ENCODE results near the gene PTBP1.

Gene PTBP1

DNA sequence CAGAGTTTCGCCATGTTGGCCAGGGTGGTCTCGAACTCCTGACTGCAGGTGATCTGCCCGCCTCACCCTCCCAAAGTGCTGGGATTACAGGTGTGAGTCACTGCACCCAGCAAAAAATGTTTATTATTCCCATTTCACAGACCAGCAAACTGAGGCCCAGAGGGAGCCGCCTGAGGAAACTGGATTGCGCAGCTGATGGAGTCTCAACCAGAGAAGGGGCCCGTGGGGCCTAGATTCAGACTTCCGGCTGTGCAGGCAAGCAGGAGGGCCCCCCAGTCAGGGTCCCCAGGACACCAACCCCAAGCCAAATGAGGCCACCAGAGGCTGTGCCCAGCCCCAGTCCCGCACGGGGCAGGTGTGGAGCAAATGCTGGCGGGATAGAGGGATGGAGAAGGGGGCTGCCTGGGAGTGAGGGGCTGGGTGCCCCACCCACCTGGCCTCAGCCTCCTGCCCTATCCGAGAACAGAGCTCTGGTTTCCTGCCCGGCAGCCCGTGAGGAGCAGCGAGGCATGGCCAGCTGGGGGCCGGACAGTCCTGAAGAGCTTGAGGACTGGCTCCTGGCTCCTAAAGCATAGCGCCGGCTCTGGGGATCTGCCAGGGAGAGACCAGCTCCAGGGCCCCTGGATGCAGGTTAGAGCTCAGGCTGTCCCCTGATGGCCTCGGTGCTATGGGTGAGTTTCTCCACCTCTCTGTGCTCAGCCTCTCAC is 24.4 kb upstream of the PTBP1 start:
- DNase-seq: no peak

DNA sequence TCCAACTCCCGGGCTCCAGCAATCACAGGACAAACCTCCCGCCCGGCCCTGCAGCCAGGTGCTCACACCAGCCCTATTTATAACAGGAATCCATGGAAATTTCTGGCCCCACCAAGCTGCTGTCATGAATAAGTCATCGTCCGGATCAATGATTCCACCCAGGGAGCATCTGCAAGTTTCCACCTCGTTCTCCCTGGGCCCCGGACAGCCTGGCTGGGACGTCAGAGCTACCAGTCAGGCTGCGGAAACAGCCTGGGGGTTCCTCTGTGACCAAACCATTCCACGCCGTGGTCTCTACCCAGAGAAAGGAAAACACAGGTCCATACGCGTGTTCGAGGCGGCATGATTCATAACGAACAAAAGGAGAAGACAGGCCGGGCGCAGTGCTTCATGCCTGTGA is 20.7 kb upstream of the PTBP1 start:
- DNase-seq: no peak

DNA sequence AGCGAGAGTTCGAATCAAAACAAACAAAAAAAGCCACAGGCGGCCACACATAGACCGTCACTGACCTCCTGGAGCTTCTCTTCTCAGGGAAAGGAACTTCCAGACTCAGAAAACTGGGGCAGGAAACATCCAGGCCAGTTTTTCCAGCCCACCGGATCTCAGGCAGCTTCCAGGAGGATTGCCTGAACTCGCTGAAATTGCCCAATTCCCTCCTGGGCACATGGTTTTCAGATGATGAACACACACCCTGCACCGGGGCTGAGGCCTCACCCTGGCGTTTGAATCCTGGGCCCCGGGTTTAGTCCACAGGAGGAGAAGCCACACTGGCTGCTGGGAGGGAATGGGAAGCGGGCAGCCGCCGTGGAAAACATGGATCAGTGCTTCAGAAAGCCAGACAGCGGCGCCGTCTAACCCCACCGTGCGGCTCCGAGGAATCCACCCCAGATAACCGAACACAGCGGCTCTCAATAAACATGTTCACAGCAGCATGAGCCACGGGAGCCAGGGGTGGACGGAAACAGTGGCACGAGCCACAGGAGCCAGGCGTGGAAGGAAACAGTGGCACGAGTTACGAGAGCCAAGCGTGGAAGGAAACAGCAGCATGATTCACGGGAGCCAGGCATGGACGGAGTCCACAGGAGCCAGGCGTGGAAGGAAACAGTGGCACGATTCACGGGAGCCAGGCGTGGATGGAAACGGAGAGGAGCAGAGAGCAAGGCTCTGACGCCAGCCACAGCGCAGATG is 18.2 kb upstream of the PTBP1 start:
- DNase-seq: no peak

DNA sequence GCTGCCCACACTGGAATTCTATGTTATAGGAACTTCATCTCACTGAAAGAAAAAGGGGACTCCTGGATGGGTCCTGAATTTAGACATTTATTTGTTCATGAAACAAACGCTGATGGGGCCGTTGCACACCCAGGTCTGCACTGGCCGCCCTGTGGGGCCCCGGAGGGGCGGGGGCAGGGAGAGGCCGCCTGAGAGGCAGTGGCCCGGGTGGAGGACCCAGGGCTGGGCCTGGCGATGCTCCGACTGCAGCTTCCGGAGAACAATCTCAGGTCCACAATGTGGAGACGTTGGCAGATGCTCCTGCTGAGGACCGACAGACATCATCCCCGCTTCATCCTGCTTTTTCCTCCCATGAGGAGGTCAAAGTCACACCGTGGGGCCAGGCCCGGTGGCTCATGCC is 16.3 kb upstream of the PTBP1 start:
- DNase-seq: no peak

DNA sequence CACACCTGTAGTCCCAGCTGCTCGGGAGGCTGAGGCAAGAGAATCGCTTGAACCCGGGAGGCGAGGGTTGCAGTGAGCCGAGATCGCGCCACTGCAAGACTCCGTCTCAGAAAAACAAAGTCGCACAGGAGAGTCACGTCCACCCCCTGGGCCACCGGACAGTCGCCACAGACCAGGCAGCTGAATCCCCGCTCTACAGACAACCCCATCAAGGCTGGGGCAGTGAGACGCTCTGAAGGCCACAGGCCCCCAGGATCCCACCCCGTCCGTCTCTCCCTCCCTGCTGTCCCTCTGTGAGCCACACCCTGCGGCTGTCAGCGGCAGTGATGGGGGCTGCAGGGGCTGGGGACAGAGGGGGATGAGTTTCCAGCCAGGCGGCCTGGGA is 15.5 kb upstream of the PTBP1 start:
- DNase-seq: no peak

DNA sequence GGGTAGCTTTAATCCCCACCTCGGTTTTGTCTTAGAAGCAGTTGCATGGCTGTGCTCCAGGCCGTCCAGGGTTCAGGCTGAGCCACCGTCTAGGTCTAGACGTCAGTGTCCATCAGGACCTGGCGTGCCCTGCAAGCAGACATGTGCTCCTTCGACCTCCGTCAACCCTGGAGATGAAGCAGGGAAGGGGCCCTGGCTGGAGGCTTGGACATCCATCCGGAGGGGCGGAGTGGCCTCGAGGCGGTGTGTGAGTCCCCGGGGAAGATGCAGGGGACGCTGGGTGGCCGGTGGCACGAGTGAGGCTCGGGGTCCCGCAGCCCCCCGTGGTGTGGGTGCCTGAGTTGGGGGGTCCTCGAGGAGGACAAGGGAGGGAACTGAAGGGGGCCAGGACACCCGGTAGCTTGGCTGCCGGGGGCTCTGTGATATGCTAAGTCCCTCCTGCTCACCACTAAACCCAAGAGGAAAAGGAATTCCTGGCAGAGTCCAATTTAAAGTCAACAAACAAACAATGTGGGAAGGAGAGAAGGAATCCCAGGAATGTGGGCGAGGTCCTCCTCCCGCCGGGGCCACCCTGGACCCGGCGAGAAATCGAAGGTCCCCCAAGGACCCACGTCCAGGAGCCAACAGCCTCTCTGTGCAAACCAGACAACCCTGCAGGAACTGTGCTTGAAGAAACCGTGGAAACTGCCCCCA is 14.9 kb upstream of the PTBP1 start:
- DNase-seq: no peak

DNA sequence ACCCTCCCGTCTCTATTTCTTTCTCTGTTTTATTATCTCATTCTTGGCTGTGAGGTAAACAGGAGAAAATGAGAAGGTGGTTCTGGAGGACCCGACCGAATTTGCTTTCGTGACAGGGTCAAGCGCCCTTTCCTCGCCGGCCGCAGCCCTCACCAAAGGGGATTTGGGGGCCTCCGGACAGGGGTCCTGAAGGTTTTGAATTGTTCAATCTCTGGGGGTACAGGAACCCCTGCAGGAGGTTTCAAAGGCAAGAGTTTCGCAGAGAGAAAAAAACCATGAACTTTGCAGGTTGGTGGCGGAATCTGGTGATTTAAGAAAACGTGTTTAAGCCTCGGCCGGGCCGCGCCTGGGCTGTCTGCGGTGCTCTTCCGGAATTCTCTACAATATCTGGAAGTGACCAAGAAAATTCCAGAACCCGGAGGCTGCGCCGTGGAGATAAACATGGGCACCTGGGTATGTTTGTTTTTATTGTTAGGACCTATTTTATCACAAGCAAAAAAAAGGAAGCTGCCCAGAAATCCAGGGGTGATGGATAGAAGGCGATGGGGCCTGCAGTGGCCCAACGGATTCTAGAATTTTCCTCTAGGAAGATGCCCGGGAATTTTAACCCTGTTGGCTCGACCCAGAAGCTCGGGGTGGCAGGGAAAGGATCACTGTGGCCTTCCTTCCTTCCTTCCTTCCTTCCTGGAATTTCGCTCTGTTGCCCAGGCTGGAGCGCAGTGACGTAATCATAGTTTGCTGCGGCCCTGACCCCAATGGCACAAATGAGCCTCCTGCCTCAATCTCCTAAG is 14.2 kb upstream of the PTBP1 start:
- no peak for DNase-seq

DNA sequence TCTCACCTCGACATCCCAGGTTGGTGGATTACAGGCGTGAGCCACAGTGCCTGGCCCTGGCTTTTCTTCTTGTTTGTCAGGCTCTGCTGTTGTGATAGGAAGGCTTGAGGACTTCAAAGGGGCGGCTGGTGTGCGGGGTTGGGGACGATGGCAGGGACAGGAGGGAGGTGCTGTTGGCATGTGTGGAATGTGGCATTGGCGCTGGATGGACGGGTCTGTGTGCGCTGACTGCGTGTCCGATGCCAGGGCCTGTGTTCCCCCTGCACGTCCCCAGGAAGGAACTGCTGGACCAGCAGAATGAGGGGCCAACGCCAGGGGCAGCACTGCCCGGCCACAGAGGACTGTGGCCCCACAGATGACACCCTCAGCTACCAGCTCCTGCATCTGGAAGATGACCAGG is 12.7 kb upstream of the PTBP1 start:
- DNase-seq: no peak

DNA sequence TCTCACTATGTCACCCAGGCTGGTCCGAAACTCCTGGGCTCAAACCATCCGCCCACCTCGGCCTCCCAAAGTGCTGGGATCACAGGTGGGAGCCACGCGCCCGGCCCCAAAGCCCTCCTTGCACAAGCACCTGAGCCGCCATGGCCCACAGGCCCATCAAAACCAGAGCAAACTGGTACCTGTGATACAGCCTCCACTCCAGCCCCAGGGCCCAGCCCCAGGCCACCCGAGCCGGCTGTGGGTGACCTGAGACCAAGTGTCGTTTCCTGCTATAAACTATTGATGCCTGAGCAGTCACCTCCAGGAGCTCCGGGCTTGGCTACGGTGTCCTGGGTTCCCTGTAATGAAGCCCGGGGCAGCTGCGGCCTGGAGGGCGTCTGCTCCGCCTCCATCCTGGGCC is 9.7 kb upstream of the PTBP1 start:
- DNase-seq: no peak

DNA sequence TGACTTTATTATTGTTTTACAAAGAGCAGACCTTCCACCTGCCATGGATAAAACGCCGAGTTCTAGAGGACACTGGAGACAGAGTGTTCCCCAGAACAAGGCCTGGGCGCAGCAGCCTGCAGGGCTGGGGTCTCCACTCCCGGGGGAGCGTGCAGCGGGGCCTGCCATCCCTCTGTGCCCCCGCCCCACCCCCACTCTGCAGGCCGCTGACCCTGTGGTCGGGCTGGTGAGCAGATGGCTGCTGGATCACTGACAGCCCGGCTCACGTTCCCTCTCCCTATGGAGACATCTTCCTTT is 8.6 kb upstream of the PTBP1 start:
- no peak for DNase-seq

DNA sequence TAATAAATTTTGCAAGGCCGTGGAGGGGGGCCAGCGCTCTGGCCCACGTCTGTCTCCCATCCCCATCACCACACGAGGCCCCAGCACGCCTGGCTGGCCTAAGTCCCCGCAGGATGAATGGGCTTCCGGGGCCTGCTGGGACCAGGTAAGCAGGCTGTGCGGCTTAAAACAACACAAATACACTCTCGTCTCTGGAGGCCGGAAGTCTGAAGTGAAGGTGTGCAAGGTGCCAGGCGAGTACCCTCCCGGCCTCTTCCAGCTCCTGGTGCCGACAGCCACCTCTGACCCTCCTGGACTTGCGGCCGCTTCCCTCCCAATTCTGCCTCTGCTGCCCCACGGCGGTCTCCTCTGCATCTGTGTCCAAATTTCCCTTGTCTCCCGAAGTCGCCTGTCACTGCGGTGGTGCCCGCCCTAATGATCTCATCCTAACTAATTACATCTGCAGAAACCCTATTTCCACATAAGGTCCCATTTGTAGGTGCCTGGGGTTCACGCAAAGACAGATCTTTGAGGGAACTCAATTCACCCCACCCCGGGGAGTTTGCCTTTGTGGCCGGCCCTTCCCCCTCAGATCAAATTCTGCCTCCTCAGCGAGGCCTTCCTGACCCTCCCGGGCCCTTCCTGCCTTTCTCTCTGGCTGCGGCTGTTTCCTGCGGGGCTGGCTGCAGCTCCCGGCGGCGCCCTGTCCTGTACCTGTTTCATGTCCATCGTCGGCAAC is 8.1 kb upstream of the PTBP1 start:
- DNase-seq: no peak

DNA sequence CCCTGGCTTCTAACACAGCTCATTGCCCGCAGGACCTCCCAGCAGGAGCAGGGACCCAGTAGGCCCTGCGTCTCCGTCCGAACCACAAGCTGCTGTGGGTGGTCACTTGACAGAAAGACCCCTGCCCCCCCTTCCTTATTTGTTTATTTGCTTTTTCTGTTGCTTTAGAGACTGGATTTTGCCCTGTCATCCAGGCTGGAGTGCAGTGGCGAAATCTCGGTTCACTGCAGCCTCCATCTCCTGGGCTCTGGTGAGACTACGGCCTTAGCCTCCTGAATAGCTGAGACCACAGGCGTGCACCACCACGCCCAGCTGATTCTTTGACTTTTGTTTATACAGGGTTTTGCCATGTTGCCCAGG is 7.6 kb upstream of the PTBP1 start:
- no peak for DNase-seq

DNA sequence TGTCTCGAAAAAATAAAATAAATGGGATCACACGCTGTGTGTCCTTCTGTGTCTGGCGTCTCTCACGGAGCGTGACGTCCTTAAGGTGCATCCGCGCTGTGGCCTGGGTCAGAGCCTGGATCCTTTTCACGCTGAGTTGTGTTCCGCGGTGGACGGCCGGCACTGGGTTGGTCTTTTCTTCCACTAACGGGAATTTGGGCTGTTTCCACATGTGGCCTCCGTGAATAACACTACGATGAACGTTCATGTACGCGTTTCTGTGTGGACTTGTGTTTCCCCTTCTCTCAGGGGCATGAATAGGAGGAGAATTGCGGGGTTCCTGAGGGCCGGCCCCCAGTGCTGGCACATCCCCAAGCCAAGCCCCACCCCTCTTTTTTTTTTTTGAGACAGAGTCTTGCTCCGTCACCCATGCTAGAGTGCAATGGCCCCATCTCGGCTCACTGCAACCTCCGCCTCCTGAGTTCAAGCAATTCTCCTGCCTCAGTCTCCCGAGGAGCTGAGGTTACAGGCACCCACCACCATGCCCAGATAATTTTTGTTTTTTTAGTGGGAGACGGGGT is 6.2 kb upstream of the PTBP1 start:
- no peak for DNase-seq

DNA sequence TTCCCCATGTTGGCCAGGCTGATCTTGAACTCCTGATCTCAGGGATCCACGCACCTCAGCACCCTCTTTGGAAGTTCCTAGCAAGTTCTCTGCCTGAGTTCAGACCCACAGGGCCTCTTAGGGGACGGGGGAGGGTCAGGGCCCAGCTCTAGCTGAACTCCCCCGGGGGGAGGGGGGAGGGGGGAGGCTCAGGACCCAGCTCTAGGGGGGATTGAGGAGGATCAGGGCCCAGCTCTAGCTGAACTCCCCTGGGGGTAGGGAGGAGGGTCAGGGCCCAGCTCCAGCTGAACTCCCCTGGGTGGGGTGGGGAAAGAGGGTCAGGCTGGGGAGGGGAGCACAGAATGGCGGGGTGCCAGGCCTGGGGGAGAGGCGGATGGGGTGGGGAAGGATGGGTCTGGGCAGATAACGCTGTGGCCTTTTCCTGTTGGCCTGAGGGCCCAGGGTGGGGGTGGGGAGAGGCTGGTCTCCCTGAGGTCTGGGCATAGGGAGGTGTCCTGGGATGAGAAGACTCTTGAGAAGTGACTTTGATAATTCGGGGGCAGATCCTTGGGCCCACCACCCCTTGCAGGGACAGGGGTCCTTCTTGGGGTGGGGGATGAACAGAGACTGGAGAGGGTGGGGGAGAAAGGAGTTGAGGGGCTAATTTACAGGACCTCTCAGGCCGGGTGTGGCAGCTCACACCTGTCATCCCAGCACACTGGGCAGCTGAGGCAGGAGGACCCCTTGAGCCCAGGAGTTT is 5.5 kb upstream of the PTBP1 start:
- no peak for DNase-seq

DNA sequence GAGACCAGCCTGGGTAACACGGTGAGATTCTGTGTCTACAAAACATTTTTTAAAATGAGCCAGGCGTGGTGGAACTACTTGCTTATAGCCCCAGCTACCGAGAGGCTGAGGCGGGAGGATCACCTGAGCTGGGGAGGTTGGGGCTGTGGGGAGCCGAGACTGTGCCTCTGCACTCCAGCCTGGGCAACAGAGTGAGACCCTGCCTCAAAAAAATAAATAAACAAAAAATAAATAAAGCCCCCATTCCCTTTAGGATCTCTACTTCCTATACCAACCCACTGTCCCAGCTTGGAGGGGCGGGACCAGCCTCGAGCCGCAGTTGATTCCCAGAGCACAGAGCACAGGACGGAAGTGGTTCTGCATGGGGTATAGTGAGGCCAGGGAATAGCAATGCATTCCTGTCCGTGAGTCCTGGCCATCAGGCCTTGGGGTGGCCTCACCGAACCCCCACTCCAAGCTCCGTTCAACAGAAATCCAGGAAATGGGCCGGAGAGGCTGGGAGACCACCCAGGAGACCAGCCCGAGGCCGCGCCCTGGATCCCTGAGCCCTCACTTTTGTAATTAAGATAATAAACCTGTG is 4.9 kb upstream of the PTBP1 start:
- DNase-seq: no peak

DNA sequence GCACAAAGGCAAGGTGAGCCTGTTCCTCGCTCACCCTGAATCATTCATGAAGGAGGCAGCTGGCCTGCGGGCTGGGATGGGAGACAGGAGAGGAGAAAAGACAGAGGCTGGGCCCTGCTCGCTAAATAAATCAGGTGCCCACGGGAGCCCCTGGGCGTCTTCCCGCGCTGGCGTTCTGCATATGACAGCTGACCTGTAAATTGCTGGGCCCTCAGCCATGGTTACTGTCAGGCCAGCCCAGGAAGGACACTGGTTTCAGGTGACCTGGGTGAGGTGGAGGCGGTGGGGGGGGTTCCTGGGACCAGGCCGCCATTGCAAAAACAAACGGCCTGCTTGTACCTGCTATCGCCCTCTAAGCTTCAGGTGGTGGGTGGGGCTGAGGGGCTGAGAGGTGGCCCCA is 3.4 kb upstream of the PTBP1 start:
- DNase-seq: no peak

DNA sequence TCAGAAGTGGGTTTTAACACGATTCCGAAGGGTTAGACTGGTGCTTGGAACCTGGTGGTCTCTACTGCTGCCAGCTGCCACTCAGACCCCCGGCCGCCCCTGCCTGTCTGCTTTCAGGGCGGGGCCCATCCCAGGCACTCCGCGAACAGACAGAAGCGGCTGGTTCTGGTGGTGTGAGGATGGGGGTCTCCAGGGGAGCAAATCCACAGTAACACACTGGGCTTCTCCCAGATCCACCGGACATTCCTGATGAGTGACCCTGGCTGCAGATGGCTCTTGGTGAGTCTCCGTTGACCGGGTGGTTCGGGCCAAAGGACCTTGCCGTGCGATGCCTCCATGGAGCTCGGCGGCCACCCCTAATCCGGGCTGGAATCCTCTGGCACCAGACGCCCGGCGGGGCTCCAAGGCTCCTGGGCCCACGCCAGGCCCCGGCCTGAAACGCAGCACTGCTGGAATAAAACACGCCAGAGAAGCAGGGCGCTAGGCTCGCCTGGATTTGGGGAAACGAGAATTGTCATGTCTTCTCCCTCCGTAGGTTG is 2.1 kb upstream of the PTBP1 start:
- DNase-seq: no peak

DNA sequence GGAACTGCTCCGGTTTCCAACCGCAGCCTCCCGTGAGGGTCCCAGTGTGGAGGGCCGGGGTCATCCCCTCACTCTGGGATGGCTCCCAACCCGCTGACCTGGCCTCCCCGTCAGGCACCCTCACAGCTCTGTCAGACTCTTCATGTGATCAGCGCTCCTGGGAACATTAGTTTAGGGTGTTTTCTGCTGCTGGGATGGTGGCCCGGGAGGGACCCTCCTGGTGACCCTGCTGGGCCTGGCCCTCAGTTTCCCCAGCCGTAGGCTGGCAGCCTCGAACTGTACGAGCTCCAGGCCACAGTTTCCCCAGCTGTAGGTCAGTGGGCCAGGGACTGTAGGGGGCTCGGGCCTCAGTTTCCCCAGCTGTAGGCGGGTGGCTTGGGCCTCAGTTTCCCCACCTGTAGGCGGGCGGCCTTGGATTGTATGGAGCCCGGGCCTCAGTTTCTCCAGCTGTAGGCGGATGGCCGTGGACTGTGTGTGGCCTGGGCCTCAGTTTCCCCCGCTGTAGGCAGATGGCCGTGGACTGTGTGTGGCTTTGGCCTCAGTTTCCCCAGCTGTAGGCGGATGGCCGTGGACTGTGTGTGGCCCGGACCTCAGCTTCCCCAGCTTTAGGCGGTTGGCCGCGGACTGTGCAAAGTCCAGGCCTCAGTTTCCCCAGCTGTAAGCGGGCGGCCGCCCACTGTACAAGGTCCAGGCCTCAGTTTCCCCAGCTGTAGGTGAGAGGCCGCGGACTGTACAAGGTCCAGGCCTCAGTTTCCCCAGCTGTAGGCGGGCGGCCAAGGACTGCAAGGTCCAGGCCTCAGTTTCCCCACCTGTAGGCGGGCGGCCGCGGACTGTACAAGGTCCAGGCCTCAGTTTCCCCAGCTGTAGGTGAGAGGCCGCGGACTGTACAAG is 1.3 kb upstream of the PTBP1 start:
- DNase-seq: no peak

DNA sequence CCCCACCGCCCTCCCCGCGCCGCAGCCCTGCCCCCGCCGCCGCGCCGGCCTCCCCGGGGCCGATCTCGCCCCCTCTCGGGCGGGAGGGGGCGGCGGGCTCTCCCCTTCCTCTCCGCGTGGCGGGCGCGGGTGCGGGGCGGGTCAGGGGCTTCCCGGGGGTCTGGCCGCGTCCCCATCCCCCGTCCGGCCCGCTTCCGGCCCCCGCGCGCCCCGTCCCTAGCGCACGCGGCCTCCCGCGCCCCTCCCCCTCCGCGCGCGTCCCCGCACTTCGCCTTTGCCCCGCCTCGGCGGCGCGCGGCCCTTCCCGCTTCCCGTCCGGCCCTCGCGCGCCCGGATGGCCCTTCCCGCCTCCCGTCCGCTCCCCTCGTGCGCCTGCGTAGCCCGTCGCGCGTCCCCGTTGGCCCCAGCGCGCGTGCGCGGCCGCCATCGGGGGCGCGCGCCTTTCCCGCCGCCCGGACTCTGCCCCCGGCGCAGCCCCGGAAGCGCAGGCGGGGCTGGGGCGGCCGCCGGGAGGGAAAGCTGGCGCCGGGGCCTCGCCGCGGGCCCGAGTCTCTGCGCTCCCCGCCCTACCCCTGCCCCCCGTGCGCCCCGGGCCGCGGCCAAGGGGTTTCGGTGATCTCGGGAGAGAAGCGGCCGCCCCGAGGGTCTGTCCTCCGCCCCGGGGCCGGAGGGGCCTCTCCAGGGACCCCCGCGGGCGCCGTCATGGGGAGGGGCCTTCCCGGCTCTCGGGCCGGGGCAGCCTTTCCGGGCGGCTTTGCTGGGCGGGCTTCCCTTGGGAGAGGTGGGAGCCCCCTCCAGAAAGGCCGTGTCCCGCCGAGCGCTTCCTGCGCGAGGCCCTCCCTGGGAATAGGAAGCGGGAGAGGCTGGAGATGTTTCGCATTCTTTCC is 519 bp downstream of the PTBP1 start:
- DNase-seq: peak; percentile 86
